Measurements from ENCODE around the gene TXNRD2.

TXNRD2 gene

GRCh38 chr22:19846620-19847344 is 94.8 kb downstream of the TXNRD2 start:
- H2AK5ac ChIP-seq (ENCODE audit: low read length, severe bottlenecking) = no peak overlapping the region
- 96% methylated on average over 9 of the region's 9 CpGs for WGBS
- no peak overlapping the region for H4K8ac ChIP-seq (ENCODE audit: low read length)
- H3K4me2 ChIP-seq (ENCODE audit: low read length, poor library complexity, severe bottlenecking) = no peak overlapping the region
- no peak overlapping the region for H3K9ac ChIP-seq (ENCODE audit: low read length)
- no peak overlapping the region for H3K4me3 ChIP-seq (ENCODE audit: insufficient read depth in 1 of 2, low read depth in 1 of 2, low read length in 2 of 2)
- no peak for DNase-seq
- no peak overlapping the region for H3K4ac ChIP-seq (ENCODE audit: low read depth in 1 of 2, low read length in 2 of 2)
- H2AFZ ChIP-seq (ENCODE audit: low read depth, low read length) = no peak overlapping the region
- H3K14ac ChIP-seq (ENCODE audit: low read length in 2 of 2) = no peak overlapping the region
- H3K36me3 ChIP-seq (ENCODE audit: control insufficient read depth in 1 of 2, insufficient read depth in 2 of 2, low read depth in 1 of 2, low read length in 2 of 2) = peaks cover 19 to 65% of the 10 kb centered on the region in 2 experiments
- H3K9me3 ChIP-seq (ENCODE audit: control insufficient read depth, low read length) = no peaks in the 10 kb centered on the region
- peaks cover 76% of the 10 kb centered on the region for H3K79me1 ChIP-seq (replicated peaks; ENCODE audit: low read length, poor library complexity, severe bottlenecking)
- no peak overlapping the region for H3K18ac ChIP-seq (ENCODE audit: low read depth in 1 of 2, low read length in 2 of 2)
- H3K27ac ChIP-seq (ENCODE audit: low read length, poor library complexity, severe bottlenecking) = no peak overlapping the region
- H2BK5ac ChIP-seq (ENCODE audit: low read depth, low read length, poor library complexity, severe bottlenecking) = no peak overlapping the region
- no peak overlapping the region for H2BK15ac ChIP-seq (ENCODE audit: low read depth, poor library complexity, severe bottlenecking)
- no peak overlapping the region for H2BK12ac ChIP-seq (ENCODE audit: low read length in 2 of 2)
- no peaks in the 10 kb centered on the region for H3K27me3 ChIP-seq (ENCODE audit: control insufficient read depth in 1 of 2, insufficient read depth in 1 of 2, low read length in 2 of 2)
- H3K23ac ChIP-seq (ENCODE audit: low read length in 2 of 2) = no peak overlapping the region
- H3K4me1 ChIP-seq (ENCODE audit: control insufficient read depth, insufficient read depth, low read depth, low read length) = peaks cover 61% of the 10 kb centered on the region
- no peak overlapping the region for H4K91ac ChIP-seq (ENCODE audit: low read length)
- no peak overlapping the region for H2BK120ac ChIP-seq (ENCODE audit: low read depth, low read length)

GRCh38 chr22:19845054-19845722 is 96.4 kb downstream of the TXNRD2 start:
- Histone ChIP-seq H3K9me3 (ENCODE audit: control insufficient read depth, low read length) (no peaks in the 10 kb centered on the region), H2BK12ac (ENCODE audit: low read length in 2 of 2) (no peak overlapping the region), H3K4me2 (ENCODE audit: low read length, poor library complexity, severe bottlenecking) (no peak overlapping the region), H4K91ac (ENCODE audit: low read length) (no peak overlapping the region), H2BK120ac (ENCODE audit: low read depth, low read length) (no peak overlapping the region), H3K79me1 (replicated peaks; ENCODE audit: low read length, poor library complexity, severe bottlenecking) (peaks cover 68% of the 10 kb centered on the region), H3K36me3 (ENCODE audit: control insufficient read depth in 1 of 2, insufficient read depth in 2 of 2, low read depth in 1 of 2, low read length in 2 of 2) (peaks cover 3 to 49% of the 10 kb centered on the region in 2 experiments), H3K27me3 (ENCODE audit: control insufficient read depth in 1 of 2, insufficient read depth in 1 of 2, low read length in 2 of 2) (no peaks in the 10 kb centered on the region), H3K23ac (ENCODE audit: low read length in 2 of 2) (peak overlapping the region in 1 of 2 experiments; percentile 74), H2BK5ac (ENCODE audit: low read depth, low read length, poor library complexity, severe bottlenecking) (no peak overlapping the region), H2BK15ac (ENCODE audit: low read depth, poor library complexity, severe bottlenecking) (no peak overlapping the region), H3K14ac (ENCODE audit: low read length in 2 of 2) (peak overlapping the region in 1 of 2 experiments; percentile 79), H3K4me1 (ENCODE audit: control insufficient read depth, insufficient read depth, low read depth, low read length) (peaks cover 49% of the 10 kb centered on the region), H3K27ac (ENCODE audit: low read length, poor library complexity, severe bottlenecking) (no peak overlapping the region), H3K18ac (ENCODE audit: low read depth in 1 of 2, low read length in 2 of 2) (peak overlapping the region in 1 of 2 experiments; percentile 21), H4K8ac (ENCODE audit: low read length) (no peak overlapping the region), H2AFZ (ENCODE audit: low read depth, low read length) (no peak overlapping the region), H3K9ac (ENCODE audit: low read length) (no peak overlapping the region), H3K4ac (ENCODE audit: low read depth in 1 of 2, low read length in 2 of 2) (no peak overlapping the region), H3K4me3 (ENCODE audit: insufficient read depth in 1 of 2, low read depth in 1 of 2, low read length in 2 of 2) (no peak overlapping the region), H2AK5ac (ENCODE audit: low read length, severe bottlenecking) (no peak overlapping the region)
- no peak for DNase-seq
- WGBS = 91% methylated on average over 8 of the region's 8 CpGs

- DNase-seq = peak; percentile 13
- Histone ChIP-seq H3K18ac (ENCODE audit: low read depth in 1 of 2, low read length in 2 of 2) (no peak overlapping the region), H4K8ac (ENCODE audit: low read length) (no peak overlapping the region), H3K36me3 (ENCODE audit: control insufficient read depth in 1 of 2, insufficient read depth in 2 of 2, low read depth in 1 of 2, low read length in 2 of 2) (peaks cover 0 to 43% of the 10 kb centered on the region in 2 experiments), H2AFZ (ENCODE audit: low read depth, low read length) (no peak overlapping the region), H4K91ac (ENCODE audit: low read length) (no peak overlapping the region), H2AK5ac (ENCODE audit: low read length, severe bottlenecking) (no peak overlapping the region), H3K27ac (ENCODE audit: low read length, poor library complexity, severe bottlenecking) (no peak overlapping the region), H3K14ac (ENCODE audit: low read length in 2 of 2) (no peak overlapping the region), H3K9ac (ENCODE audit: low read length) (no peak overlapping the region), H3K4me1 (ENCODE audit: control insufficient read depth, insufficient read depth, low read depth, low read length) (peaks cover 45% of the 10 kb centered on the region), H3K4me2 (ENCODE audit: low read length, poor library complexity, severe bottlenecking) (no peak overlapping the region), H3K9me3 (ENCODE audit: control insufficient read depth, low read length) (no peaks in the 10 kb centered on the region), H3K4me3 (ENCODE audit: insufficient read depth in 1 of 2, low read depth in 1 of 2, low read length in 2 of 2) (no peak overlapping the region), H2BK15ac (ENCODE audit: low read depth, poor library complexity, severe bottlenecking) (no peak overlapping the region), H3K23ac (ENCODE audit: low read length in 2 of 2) (no peak overlapping the region), H3K4ac (ENCODE audit: low read depth in 1 of 2, low read length in 2 of 2) (no peak overlapping the region), H2BK120ac (ENCODE audit: low read depth, low read length) (no peak overlapping the region), H3K27me3 (ENCODE audit: control insufficient read depth in 1 of 2, insufficient read depth in 1 of 2, low read length in 2 of 2) (no peaks in the 10 kb centered on the region), H3K79me1 (replicated peaks; ENCODE audit: low read length, poor library complexity, severe bottlenecking) (peaks cover 62% of the 10 kb centered on the region), H2BK12ac (ENCODE audit: low read length in 2 of 2) (no peak overlapping the region), H2BK5ac (ENCODE audit: low read depth, low read length, poor library complexity, severe bottlenecking) (no peak overlapping the region)
- WGBS = 87% methylated on average over 18 of the region's 18 CpGs
Measured at GRCh38 chr22:19844377-19845053, 97.1 kb downstream of the TXNRD2 start.

GRCh38 chr22:19843857-19844376 is 97.7 kb downstream of the TXNRD2 start:
- Histone ChIP-seq H3K27me3 (ENCODE audit: control insufficient read depth in 1 of 2, insufficient read depth in 1 of 2, low read length in 2 of 2) (no peaks in the 10 kb centered on the region), H2BK5ac (ENCODE audit: low read depth, low read length, poor library complexity, severe bottlenecking) (no peak overlapping the region), H3K18ac (ENCODE audit: low read depth in 1 of 2, low read length in 2 of 2) (no peak overlapping the region), H4K91ac (ENCODE audit: low read length) (peak overlapping the region; percentile 25), H3K36me3 (ENCODE audit: control insufficient read depth in 1 of 2, insufficient read depth in 2 of 2, low read depth in 1 of 2, low read length in 2 of 2) (peaks cover 0 to 43% of the 10 kb centered on the region in 2 experiments), H3K4me1 (ENCODE audit: control insufficient read depth, insufficient read depth, low read depth, low read length) (peaks cover 44% of the 10 kb centered on the region), H2BK15ac (ENCODE audit: low read depth, poor library complexity, severe bottlenecking) (no peak overlapping the region), H3K9me3 (ENCODE audit: control insufficient read depth, low read length) (no peaks in the 10 kb centered on the region), H3K79me1 (replicated peaks; ENCODE audit: low read length, poor library complexity, severe bottlenecking) (peaks cover 62% of the 10 kb centered on the region), H3K14ac (ENCODE audit: low read length in 2 of 2) (peak overlapping the region in 1 of 2 experiments; percentile 19), H2AFZ (ENCODE audit: low read depth, low read length) (no peak overlapping the region), H4K8ac (ENCODE audit: low read length) (no peak overlapping the region), H2AK5ac (ENCODE audit: low read length, severe bottlenecking) (no peak overlapping the region), H3K4me2 (ENCODE audit: low read length, poor library complexity, severe bottlenecking) (no peak overlapping the region), H2BK120ac (ENCODE audit: low read depth, low read length) (no peak overlapping the region), H3K23ac (ENCODE audit: low read length in 2 of 2) (no peak overlapping the region), H2BK12ac (ENCODE audit: low read length in 2 of 2) (no peak overlapping the region), H3K4ac (ENCODE audit: low read depth in 1 of 2, low read length in 2 of 2) (no peak overlapping the region), H3K27ac (ENCODE audit: low read length, poor library complexity, severe bottlenecking) (no peak overlapping the region), H3K9ac (ENCODE audit: low read length) (no peak overlapping the region), H3K4me3 (ENCODE audit: insufficient read depth in 1 of 2, low read depth in 1 of 2, low read length in 2 of 2) (no peak overlapping the region)
- 89% methylated on average over 11 of the region's 11 CpGs for WGBS
- no peak for DNase-seq
